ENCODE measurements around the gene VPS36.
"Not testable (repeated sequence)": the region's sequence is repeated elsewhere in the genome, so short reads cannot be mapped to it uniquely, and the experiment has no call there.

VPS36 gene, protein sequence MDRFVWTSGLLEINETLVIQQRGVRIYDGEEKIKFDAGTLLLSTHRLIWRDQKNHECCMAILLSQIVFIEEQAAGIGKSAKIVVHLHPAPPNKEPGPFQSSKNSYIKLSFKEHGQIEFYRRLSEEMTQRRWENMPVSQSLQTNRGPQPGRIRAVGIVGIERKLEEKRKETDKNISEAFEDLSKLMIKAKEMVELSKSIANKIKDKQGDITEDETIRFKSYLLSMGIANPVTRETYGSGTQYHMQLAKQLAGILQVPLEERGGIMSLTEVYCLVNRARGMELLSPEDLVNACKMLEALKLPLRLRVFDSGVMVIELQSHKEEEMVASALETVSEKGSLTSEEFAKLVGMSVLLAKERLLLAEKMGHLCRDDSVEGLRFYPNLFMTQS

DNA sequence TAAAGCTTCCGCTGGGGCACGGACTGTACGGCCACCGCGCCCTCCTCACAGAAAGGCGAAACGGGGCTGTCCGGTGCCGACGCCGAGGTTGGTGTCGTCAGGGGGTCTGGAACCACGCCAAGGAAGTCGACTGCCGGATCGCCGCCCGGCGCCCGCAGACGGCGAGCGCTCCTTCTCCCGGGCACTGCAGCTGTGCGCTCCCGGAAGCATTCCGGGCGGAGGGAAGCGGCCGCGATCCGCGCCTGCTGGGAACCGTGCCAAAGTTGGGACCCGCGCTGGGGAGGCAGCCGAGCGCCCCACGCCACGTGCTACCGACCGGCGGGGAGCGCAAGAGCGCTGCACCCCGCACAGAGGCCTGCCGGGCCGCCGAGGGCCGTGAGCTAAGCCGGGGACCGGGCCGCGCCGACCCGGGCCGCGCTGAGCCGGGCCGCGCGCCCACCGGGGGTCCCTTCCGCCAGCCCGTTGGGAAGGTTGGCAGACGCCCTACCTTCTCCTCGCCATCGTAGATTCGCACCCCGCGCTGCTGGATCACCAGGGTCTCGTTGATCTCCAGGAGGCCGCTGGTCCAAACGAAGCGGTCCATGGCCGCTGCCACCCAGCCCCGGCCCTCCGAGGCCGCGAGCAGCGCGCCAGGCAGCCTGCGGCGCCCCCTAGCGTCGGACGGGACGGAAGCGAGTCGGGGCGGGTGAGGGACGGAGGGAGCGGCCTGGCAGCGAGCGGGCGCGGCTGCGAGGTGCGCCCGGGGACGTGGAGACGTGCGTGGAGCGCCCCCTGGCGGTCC lies at the start of gene VPS36:
Gene VPS36 (minus strand): TSS at position 623 of the 781 bp plus-strand sequence. CDS start 40 bp downstream, at position 583.
- DNase-seq (ENCODE audit: low read depth): peak; percentile 87

DNA sequence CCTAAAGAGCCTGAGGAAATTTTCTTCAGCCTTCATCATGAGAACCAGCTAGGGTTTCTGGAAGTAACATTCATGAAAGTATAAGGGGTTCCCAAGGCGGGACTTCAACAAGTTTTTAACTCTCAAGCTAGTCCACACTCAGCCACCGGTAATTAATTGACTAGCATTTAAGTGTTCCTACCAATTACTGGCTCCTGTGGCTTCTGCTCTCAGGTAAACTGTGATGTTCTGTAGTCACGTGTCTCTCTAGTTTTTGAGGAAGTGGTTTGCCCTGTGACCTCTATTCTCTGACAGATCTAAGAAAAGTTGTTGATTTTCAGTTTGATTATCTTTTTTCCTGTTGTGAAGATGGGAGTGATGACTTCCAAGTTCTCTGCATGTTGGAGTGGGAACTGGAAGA lies 47.5 kb upstream of the VPS36 start:
- DNase-seq (ENCODE audit: low read depth): not testable (repeated sequence)

GRCh38 chr13:52494241-52494640 lies 43.8 kb upstream of the VPS36 start:
- DNase-seq (ENCODE audit: low read depth): not testable (repeated sequence)

GRCh38 chr13:52491015-52491414 lies 40.6 kb upstream of the VPS36 start:
- not testable (repeated sequence) for DNase-seq (ENCODE audit: low read depth)

DNA sequence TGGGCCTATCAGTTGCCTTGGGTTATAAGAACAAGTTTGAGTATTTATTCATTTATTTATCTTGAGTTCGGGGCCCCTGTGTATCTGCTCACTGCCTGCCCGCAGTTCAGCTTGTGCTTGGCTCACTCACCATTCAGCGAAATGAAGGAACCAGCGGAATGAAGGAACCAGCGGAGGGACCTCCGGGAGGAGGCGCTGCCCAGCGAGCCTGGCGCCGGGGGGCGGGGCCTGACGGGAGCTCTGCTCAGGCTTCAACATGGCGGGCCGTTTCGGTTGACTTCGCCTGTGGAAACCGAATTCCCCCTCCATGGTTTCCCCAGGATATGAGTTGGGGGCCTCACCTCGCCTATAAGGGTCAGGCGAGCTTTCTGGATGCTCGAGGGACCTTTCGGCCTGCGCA lies 38.3 kb upstream of the VPS36 start:
- not testable (repeated sequence) for DNase-seq (ENCODE audit: low read depth)

- not testable (repeated sequence) for DNase-seq (ENCODE audit: low read depth)
Measured at GRCh38 chr13:52487078-52487477, 36.6 kb upstream of the VPS36 start.

DNA sequence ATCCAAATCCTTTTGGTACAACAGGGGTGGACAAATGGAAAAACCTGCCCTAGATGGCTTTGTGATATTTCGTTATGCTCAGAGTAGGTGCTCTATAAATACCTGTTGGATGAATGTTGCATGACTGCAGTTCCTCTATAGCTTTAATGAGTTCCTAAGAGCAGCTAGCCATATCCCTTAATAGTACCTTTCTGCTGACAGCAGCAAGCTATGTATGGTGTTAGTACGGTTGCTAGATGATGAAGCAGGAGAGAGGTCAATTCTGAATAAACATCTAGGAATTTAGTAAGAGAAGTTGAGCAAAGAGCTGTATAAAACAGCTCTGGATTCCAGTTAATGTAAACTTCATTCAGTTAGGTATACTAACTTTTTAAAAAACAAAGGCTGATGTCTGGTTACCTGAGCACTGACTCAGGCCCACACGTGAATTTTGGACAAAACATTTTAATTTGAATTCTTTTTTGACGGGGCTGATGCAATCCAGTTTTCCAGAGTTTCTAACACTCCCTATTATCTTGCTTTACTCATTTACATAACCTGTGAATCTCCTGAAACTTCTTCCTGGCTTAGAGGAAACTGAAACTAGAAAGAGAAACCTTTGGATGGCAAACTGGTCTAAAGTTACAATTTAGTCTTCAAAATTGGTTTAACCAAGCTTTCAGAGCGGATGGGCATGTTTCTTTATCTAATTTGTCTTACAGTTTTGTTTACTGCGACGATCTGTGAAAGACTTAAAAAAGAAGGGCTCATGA lies 30.4 kb upstream of the VPS36 start:
- not testable (repeated sequence) for DNase-seq (ENCODE audit: low read depth)

DNA sequence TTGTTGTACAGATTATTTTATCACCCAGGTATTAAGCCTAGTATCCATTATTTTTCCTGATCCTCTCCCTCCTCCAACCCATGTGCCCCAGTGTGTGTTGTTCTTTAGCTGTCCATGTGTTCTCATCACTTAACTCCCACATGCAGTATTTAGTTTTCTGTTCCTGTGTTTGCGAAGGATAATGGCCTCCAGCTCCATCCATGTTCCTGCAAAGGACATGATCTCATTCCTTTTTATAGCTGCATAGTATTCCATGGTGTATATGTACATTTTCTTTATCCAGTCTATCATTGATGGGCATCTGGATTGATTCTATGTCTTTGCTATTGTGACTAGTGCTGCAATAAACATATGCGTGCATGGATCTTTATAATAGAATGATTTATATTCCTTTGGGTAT lies 18.1 kb upstream of the VPS36 start:
- DNase-seq (ENCODE audit: low read depth): not testable (repeated sequence)

DNA sequence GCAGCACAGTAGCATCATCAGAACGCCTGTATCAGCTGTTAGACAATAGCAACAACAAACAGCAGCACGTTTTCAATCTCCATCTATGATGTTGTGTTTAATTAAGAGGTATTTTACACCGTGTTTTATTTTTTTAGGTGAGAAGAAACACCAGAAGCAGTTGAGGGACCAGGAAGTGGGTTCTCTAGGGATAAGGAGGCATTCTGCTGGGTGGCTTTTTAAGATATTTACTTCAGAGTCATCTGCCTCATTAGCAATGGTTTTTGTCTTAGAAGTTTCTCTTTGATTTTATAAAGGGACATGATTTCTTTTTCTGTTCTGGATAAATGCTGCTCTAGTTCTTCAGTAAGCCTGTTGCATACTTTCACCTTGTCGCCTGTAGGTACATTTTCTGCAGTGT lies 13.1 kb upstream of the VPS36 start:
- no peak for DNase-seq (ENCODE audit: low read depth)

GRCh38 chr13:52461265-52461664 lies 10.8 kb upstream of the VPS36 start:
- DNase-seq (ENCODE audit: low read depth): no peak

GRCh38 chr13:52459668-52460067 lies 9.2 kb upstream of the VPS36 start:
- no peak for DNase-seq (ENCODE audit: low read depth)

GRCh38 chr13:52455677-52456041 lies 5.2 kb upstream of the VPS36 start:
- DNase-seq (ENCODE audit: low read depth): peak; percentile 64

DNA sequence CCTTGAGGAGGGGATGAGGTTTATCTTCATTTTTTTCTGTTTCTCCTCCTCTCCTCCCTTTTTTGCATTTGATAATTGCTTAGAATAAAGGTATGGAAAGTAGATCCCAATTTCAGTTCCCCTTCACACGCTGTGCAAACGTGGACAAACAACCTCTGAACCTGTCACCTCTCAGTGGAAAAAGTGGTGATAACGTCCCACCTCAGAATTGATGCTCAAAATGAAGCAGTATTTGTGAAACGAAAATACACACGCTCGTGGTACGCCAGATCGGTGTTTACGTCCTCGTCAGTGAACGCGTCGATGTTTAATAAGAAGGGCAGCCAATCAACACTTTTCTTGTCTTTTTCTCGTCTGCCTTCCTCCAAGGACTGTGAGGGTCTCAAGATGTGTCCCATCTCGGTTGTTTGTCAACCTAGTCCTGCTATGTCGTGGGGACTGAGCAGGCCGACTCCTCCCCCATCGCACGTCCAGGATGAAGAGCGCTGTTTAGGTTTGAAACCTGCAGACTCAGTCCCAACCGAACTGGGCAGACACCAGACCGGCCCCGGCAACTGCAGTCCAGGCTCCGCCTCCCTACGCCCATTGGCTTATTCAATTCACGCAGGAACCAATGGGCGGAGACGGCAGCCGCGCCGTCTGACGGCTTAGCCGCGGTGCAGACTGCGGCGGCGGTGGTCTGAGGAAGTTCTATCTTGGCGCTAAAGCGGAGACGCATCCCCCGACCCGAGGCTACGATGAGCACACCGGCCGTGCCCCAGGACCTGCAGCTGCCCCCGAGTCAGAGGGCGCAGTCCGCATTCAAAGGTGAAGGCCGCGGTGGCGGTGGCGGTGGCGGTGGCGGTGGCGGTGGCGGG lies 4.6 kb upstream of the VPS36 start, which contains the start of gene CKAP2:
Gene CKAP2 (plus strand): TSS at position 659 of the 857 bp plus-strand sequence. CDS start 79 bp downstream, at position 738.
- DNase-seq (ENCODE audit: low read depth): peak; percentile 89

- DNase-seq (ENCODE audit: low read depth): no peak
Measured at GRCh38 chr13:52454459-52454819, 4.0 kb upstream of the VPS36 start.

DNA sequence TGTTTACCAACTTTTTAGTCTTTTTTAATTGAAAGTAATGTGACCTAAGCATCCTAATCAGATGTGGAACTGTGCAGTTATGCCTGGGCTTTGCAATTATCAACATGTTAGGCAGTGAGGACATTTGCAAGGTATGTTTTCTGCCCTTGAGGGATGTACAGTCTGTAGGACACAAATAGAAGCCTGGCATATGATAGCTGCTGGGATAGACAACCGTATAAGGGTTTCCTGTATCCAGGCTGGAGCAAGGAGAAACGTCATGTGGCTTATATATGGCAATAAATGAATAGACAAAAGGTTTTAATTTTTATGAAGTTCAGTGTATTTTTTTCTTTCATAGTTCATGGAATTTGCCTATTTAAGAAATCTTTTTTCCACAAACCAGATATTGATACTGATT lies 2.0 kb upstream of the VPS36 start:
- DNase-seq (ENCODE audit: low read depth): no peak

DNA sequence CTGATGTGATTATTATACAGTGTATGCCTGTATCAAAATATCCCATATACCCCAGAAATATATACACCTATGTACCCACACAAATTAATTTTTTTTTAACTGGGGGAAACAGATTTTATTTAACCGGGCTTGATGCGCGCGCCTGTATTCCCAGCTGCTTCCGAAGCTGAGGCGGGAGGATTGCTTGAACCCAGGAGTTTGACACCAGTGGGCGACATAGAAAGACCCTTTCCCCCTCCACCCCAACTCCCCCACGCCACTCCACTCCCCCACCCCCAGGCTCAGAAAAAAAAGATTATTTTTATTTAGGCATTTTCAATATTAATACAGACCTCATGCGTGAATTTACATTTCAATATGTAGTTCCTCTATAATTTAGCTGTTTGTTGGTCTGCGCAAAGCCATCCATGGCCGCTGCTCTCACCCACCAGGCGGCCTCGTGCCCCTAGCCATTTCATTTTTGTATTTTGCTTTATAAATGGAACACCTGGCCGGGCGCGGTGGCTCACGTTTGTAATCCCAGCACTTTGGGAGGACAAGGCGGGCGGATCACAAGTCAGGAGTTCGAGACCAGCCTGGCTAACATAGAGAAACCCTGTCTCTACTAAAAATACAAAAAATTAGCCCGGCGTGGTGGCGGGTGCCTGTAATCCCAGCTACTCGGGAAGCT lies 836 bp upstream of the VPS36 start:
- DNase-seq (ENCODE audit: low read depth): no peak

DNA sequence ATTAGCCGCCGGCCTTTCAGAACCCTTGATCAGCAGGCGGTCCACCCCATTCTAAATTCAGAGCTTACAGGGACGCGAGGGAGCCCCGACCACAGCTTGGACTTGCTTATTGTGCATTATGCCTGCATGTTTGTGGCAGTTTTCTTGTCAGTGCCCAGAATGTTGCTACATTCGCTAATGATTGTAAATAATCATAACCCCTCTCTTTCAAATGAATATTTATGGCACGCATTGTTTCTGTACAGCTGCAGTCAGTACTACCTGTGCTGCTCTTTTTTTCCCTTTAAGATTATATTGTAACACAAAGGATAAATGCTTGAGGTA lies 321 bp upstream of the VPS36 start:
- DNase-seq (ENCODE audit: low read depth): no peak

GRCh38 chr13:52449331-52450011 lies 963 bp downstream of the VPS36 start:
- DNase-seq (ENCODE audit: low read depth): no peak

- DNase-seq (ENCODE audit: low read depth): no peak
Measured at GRCh38 chr13:52447815-52448552, 2.5 kb downstream of the VPS36 start.

DNA sequence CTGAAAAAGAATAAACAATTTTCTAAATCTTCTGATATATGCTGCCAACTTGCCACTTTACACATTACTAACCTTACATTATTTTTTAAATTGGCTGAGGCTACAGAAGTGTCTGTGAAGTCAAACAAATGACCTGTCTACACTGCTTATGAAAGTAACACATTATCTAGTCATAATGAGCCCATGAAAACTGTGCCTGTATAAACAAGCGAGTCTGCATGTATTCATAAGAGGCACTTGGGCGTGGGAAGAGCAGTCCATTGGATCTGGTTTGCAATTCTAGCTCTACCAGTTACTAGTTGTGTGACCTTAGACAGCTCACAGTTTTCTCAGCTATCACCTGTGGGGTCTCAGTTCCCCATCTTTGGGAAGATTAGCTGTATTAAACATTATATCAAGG lies 3.1 kb downstream of the VPS36 start:
- DNase-seq (ENCODE audit: low read depth): no peak

All from stimulated activated CD8-positive, alpha-beta memory T cell treated with anti-CD3 and anti-CD28 coated beads, Interleukin-7, amount 100 ng/mL, for 24 hours (primary cell).